Esophagus muscularis mucosa (tissue), 3 donors: ENCODE results near the gene TRAPPC13.

Experiments used
- POLR2AphosphoS5 ChIP-seq, 2 donors: sonication (generic); formaldehyde crosslinking; IDR thresholded peaks; one replicate each; pipeline ENCODE4 v1.6.1; 2017; ENCODE audit warnings: antibody characterized with exemption in 2 of 2
- TF ChIP-seq, protein P1 (sequence below), 3 experiments: fragments of 200-600 bp in 2 of 3; fragments of 450-650 bp in 1 of 3; sonication (generic) in 2 of 3; IDR thresholded peaks; one replicate each; pipeline ENCODE4 v1.5.1; 2017 to 2019; ENCODE audit warnings: antibody characterized with exemption in 3 of 3, mild to moderate bottlenecking in 2 of 3, moderate library complexity in 1 of 3

DNA sequence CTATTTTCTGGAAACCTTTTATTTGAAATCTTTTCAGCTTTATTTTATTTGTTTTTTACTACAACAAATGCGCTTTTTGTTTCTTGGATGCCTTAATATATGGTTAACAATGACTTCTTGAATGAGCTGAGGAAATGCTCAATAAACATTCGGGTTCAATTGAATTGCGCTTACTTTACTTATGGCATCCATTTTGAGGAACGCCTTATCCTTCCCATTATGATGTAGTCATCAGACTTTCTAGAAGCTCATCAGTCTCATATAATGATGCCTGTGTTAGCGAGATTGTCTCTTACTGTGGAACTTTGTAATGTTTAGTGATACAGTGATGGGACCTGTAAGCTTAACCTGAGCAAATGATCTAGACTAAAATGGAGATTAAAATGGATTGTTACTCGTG lies 916 bp downstream of the TRAPPC13 start:
- no peak for TF ChIP-seq POLR2AphosphoS5 (IDR thresholded peaks at IDR 0.05)
- TF ChIP-seq, protein P1, sequence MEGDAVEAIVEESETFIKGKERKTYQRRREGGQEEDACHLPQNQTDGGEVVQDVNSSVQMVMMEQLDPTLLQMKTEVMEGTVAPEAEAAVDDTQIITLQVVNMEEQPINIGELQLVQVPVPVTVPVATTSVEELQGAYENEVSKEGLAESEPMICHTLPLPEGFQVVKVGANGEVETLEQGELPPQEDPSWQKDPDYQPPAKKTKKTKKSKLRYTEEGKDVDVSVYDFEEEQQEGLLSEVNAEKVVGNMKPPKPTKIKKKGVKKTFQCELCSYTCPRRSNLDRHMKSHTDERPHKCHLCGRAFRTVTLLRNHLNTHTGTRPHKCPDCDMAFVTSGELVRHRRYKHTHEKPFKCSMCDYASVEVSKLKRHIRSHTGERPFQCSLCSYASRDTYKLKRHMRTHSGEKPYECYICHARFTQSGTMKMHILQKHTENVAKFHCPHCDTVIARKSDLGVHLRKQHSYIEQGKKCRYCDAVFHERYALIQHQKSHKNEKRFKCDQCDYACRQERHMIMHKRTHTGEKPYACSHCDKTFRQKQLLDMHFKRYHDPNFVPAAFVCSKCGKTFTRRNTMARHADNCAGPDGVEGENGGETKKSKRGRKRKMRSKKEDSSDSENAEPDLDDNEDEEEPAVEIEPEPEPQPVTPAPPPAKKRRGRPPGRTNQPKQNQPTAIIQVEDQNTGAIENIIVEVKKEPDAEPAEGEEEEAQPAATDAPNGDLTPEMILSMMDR (IDR thresholded peaks at IDR 0.05), result no peak
